GM23338 (cell line): ENCODE measurements around the gene MYO1A. TPM values are rescaled to one million over a fixed set of nuclear protein-coding genes. Genes with fewer than 3 reads are reported as not detected.

ENCODE experiments used
- ATAC-seq: fragments of 200-7000 bp; cut with Tn5 transposase; 3 replicates; pipeline ENCODE4 v1.9.1; 2020
- DNase-seq: peaks from one replicate; pipeline ENCODE4 v3.0.0-alpha.2; 2015; ENCODE audit warnings: low spot score
- H2AFZ ChIP-seq: fragments of 200-600 bp; sonication (generic); 2 replicates; pipeline ENCODE4 v1.8.0; 2016; ENCODE audit warnings: antibody characterized with exemption, mild to moderate bottlenecking, moderate library complexity
- H3F3A ChIP-seq: fragments of 200-600 bp; sonication (generic); replicated peaks from 2 replicates; pipeline ENCODE4 v1.8.0; 2017; ENCODE audit warnings: antibody characterized with exemption, mixed run types, low read depth
- H3K27ac ChIP-seq: fragments of 200-600 bp; sonication (generic); 2 replicates; pipeline ENCODE4 v1.6.1; 2016; ENCODE audit warnings: low read depth
- H3K27me3 ChIP-seq: fragments of 200-600 bp; sonication (generic); 2 replicates; pipeline ENCODE4 v1.8.0; 2016; ENCODE audit warnings: mild to moderate bottlenecking, mixed run types, moderate library complexity; ENCODE audit not compliant: insufficient read depth
- H3K36me3 ChIP-seq: fragments of 200-600 bp; sonication (generic); 2 replicates; pipeline ENCODE4 v1.8.0; 2016; ENCODE audit warnings: mild to moderate bottlenecking; ENCODE audit not compliant: insufficient read depth
- H3K4me1 ChIP-seq: fragments of 200-600 bp; sonication (generic); 2 replicates; pipeline ENCODE4 v1.8.0; 2016; ENCODE audit warnings: mild to moderate bottlenecking, moderate library complexity; ENCODE audit not compliant: insufficient read depth
- H3K4me2 ChIP-seq: fragments of 200-600 bp; sonication (generic); 2 replicates; pipeline ENCODE4 v1.7.1; 2017; ENCODE audit warnings: mixed run types
- H3K4me3 ChIP-seq: fragments of 200-600 bp; sonication (generic); 2 replicates; pipeline ENCODE4 v1.6.1; 2016; ENCODE audit warnings: mixed run types
- H3K79me2 ChIP-seq: fragments of 200-600 bp; sonication (generic); replicated peaks from 2 replicates; pipeline ENCODE4 v1.8.0; 2017; ENCODE audit warnings: mild to moderate bottlenecking; ENCODE audit not compliant: insufficient read depth
- H3K9me2 ChIP-seq: fragments of 200-600 bp; sonication (generic); 2 replicates; pipeline ENCODE4 v1.8.0; 2017; ENCODE audit not compliant: insufficient read depth
- H4K20me1 ChIP-seq: fragments of 200-600 bp; sonication (generic); replicated peaks from 2 replicates; pipeline ENCODE4 v1.8.0; 2017; ENCODE audit warnings: mild to moderate bottlenecking; ENCODE audit not compliant: insufficient read depth
- H3K27ac Mint-ChIP-seq: 2 replicates; pipeline ENCODE4 v1.8.0; 2020; ENCODE audit warnings: inconsistent platforms, mild to moderate bottlenecking, moderate library complexity, mixed read lengths
- H3K27me3 Mint-ChIP-seq: 3 replicates; pipeline ENCODE4 v1.8.0; 2022; ENCODE audit warnings: low read depth, mild to moderate bottlenecking, moderate library complexity, mixed read lengths, inconsistent platforms; ENCODE audit not compliant: insufficient read depth, poor library complexity
- H3K36me3 Mint-ChIP-seq: 3 replicates; pipeline ENCODE4 v1.8.0; 2021; ENCODE audit warnings: low read depth, mild to moderate bottlenecking, inconsistent platforms, moderate library complexity, mixed read lengths
- H3K4me1 Mint-ChIP-seq: 3 replicates; pipeline ENCODE4 v1.8.0; 2020; ENCODE audit warnings: mild to moderate bottlenecking, inconsistent platforms, mixed read lengths
- H3K4me3 Mint-ChIP-seq: 3 replicates; pipeline ENCODE4 v1.8.0; 2021; ENCODE audit warnings: moderate library complexity, mild to moderate bottlenecking, inconsistent platforms, mixed read lengths
- H3K9me3 Mint-ChIP-seq: 3 replicates; pipeline ENCODE4 v1.8.0; 2020; ENCODE audit warnings: moderate library complexity, mild to moderate bottlenecking, inconsistent platforms, mixed read lengths
- CREB1 ChIP-seq: fragments of 250-450 bp; sonication (Bioruptor Pico); IDR thresholded peaks from 2 replicates; pipeline ENCODE4 v1.5.0; 2020; ENCODE audit warnings: low read depth, mild to moderate bottlenecking, moderate library complexity
- ETS1 ChIP-seq: IDR thresholded peaks from 2 replicates; pipeline ENCODE4 v1.6.1; 2016; ENCODE audit warnings: antibody characterized with exemption
- EZH2 ChIP-seq: fragments of 200-600 bp; sonication (generic); IDR thresholded peaks from one replicate; pipeline ENCODE4 v1.8.0; 2017; ENCODE audit warnings: antibody characterized with exemption, mild to moderate bottlenecking, low read depth; ENCODE audit not compliant: unreplicated experiment
- NANOG ChIP-seq: IDR thresholded peaks from 2 replicates; pipeline ENCODE4 v1.6.1; 2016; ENCODE audit warnings: antibody characterized with exemption, borderline replicate concordance
- POLR2AphosphoS5 ChIP-seq: IDR thresholded peaks from 2 replicates; pipeline ENCODE4 v1.6.1; 2016; ENCODE audit warnings: antibody characterized with exemption, low read depth
- REST ChIP-seq: IDR thresholded peaks from one replicate; pipeline ENCODE4 v1.6.1; 2018; ENCODE audit warnings: antibody characterized with exemption; ENCODE audit not compliant: unreplicated experiment
- STAT1 ChIP-seq: IDR thresholded peaks from one replicate; pipeline ENCODE4 v1.6.1; 2016; ENCODE audit warnings: antibody characterized with exemption; ENCODE audit not compliant: unreplicated experiment
- ZNF114 ChIP-seq: fragments of 250-450 bp; sonication (Bioruptor Pico); IDR thresholded peaks from 2 replicates; pipeline ENCODE4 v1.5.0; 2020; ENCODE audit warnings: mild to moderate bottlenecking, moderate library complexity
- ZNF331 ChIP-seq: fragments of 250-450 bp; sonication (Bioruptor Pico); IDR thresholded peaks from 2 replicates; pipeline ENCODE4 v1.5.0; 2020; ENCODE audit warnings: low read depth, mild to moderate bottlenecking, moderate library complexity
- ZNF462 ChIP-seq: fragments of 250-450 bp; sonication (Bioruptor Pico); IDR thresholded peaks from 2 replicates; pipeline ENCODE4 v1.5.0; 2020; ENCODE audit warnings: mild to moderate bottlenecking, moderate library complexity
- polyA plus RNA-seq: library from polyadenylated mRNA; unstranded; fragments of >200 nt; fragmentation: Nextera tagmentation; extraction: Ambion mirVana; gene quantifications from 2 replicates; pipeline ENCODE4 v1.2.1, GENCODE V29; 2016
- total RNA-seq: library from RNA; depleted of rRNA; stranded (reverse); fragments of >200 nt; shearing (Covaris generic); gene quantifications from 2 replicates; pipeline ENCODE4 v1.2.3, GENCODE V29; 2014

The MYO1A gene
- total and polyA plus RNA-seq, 2 experiments from 2014 or later: not detected

DNA sequence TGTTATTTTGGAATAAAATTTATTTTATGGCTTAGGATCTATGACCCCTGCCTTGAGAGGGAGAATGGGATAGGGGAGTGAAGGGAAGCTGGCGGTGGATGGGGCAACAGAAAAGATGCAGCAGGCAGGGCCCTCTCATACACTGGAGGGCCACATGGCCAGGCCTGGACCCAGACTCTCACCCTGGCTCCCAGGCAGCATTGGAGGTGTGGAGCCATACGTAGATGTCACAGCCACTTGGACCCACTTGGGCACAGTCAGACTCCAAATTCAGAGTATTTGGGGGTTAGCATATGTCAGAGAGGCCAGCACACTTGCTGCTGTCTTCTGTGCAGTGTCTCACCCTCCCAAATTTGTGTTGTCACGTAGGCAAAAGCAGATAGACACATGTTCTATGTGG, 45.5 kb upstream of the MYO1A start:
- Histone ChIP-seq H3K4me2 (no peak overlapping the region), H3K9me2 (no peaks in the 10 kb centered on the region), H3K27ac (peak overlapping the region; percentile 72; the same call in 1 of the 2 replicates), H3F3A (peaks cover 10% of the 10 kb centered on the region; the same call in 1 of the 2 replicates), H3K79me2 (peaks cover 3% of the 10 kb centered on the region; the same call in 1 of the 2 replicates), H3K4me3 (no peak overlapping the region), H3K27me3 (no peaks in the 10 kb centered on the region), H3K36me3 (no peaks in the 10 kb centered on the region), H2AFZ (no peak overlapping the region), H4K20me1 (no peaks in the 10 kb centered on the region; the same call in 1 of the 2 replicates), H3K4me1 (peaks cover 27% of the 10 kb centered on the region)
- TF ChIP-seq ZNF462 (CRISPR knock-in tag) (no peak), NANOG (no peak), ETS1 (no peak), REST (no peak), POLR2AphosphoS5 (no peak), ZNF114 (CRISPR knock-in tag) (no peak), STAT1 (no peak), CREB1 (no peak), ZNF331 (CRISPR knock-in tag) (no peak), EZH2 (no peak)
- Mint-ChIP-seq H3K27me3 (peaks cover 34% of the 10 kb centered on the region), H3K4me3 (no peak overlapping the region; the same call in 2 of the 3 replicates), H3K9me3 (no peaks in the 10 kb centered on the region), H3K4me1 (peaks cover 56% of the 10 kb centered on the region), H3K36me3 (peaks cover 65% of the 10 kb centered on the region), H3K27ac (peak overlapping the region; percentile 95)
- ATAC-seq (no peak), DNase-seq (no peak)
